HepG2 (cell line): Measurements from ENCODE around the gene ACSF3. TPM values are rescaled to one million over a fixed set of nuclear protein-coding genes. Genes with fewer than 3 reads are reported as not detected.

ENCODE experiments used
- AKAP8 ChIP-seq: sonication (generic); formaldehyde crosslinking; IDR thresholded peaks from 2 replicates; pipeline ENCODE4 v1.5.1; 2020; ENCODE audit warnings: mild to moderate bottlenecking, missing genetic modification reagents
- ARID2 ChIP-seq: sonication (generic); formaldehyde crosslinking; IDR thresholded peaks from 2 replicates; pipeline ENCODE4 v1.8.1; 2022; ENCODE audit warnings: mild to moderate bottlenecking, missing genetic modification reagents, borderline replicate concordance
- ARNTL ChIP-seq: sonication (generic); formaldehyde crosslinking; IDR thresholded peaks from 2 replicates; pipeline ENCODE4 v1.4.0; 2020; ENCODE audit warnings: mild to moderate bottlenecking, missing genetic modification reagents
- ATF2 ChIP-seq: sonication (generic); formaldehyde crosslinking; IDR thresholded peaks from 2 replicates; pipeline ENCODE4 v1.4.0; 2020; ENCODE audit warnings: missing genetic modification reagents
- ERF ChIP-seq: IDR thresholded peaks from 2 replicates; pipeline ENCODE4 v1.6.1; 2018; ENCODE audit warnings: missing biosample characterization, missing genetic modification reagents
- ESRRA ChIP-seq: sonication (generic); formaldehyde crosslinking; IDR thresholded peaks from 2 replicates; pipeline ENCODE4 v1.5.1; 2020; ENCODE audit warnings: mild to moderate bottlenecking, low read depth, missing genetic modification reagents
- KMT2A ChIP-seq: sonication (generic); formaldehyde crosslinking; IDR thresholded peaks from 2 replicates; pipeline ENCODE4 v1.4.0; 2020; ENCODE audit warnings: missing genetic modification reagents
- MXI1 ChIP-seq: IDR thresholded peaks from 3 replicates; pipeline ENCODE4 v1.6.1; 2012; ENCODE audit warnings: low read depth, low read length, inconsistent platforms, borderline replicate concordance
- POLR2A ChIP-seq, 2 experiments: IDR thresholded peaks; 2 replicates each; pipeline ENCODE4 v1.6.1; 2011; ENCODE audit warnings: low read depth in 2 of 2, low read length in 2 of 2, mild to moderate bottlenecking in 1 of 2, moderate library complexity in 1 of 2; ENCODE audit not compliant: insufficient read depth in 1 of 2
- RARA ChIP-seq: IDR thresholded peaks from 2 replicates; pipeline ENCODE4 v1.6.1; 2016; ENCODE audit warnings: missing genetic modification reagents, missing compliant biosample characterization
- REPIN1 ChIP-seq: sonication (generic); formaldehyde crosslinking; IDR thresholded peaks from 2 replicates; pipeline ENCODE4 v1.8.0; 2022; ENCODE audit warnings: missing genetic modification reagents, low read depth, mild to moderate bottlenecking, borderline replicate concordance
- RNF219 ChIP-seq: sonication (generic); formaldehyde crosslinking; IDR thresholded peaks from 2 replicates; pipeline ENCODE4 v1.5.0; 2020; ENCODE audit warnings: mild to moderate bottlenecking, missing genetic modification reagents
- SAP130 ChIP-seq: IDR thresholded peaks from 2 replicates; pipeline ENCODE4 v1.6.1; 2016; ENCODE audit warnings: low read depth
- SOX5 ChIP-seq: IDR thresholded peaks from 2 replicates; pipeline ENCODE4 v1.6.1; 2016; ENCODE audit warnings: borderline replicate concordance
- TEAD2 ChIP-seq: sonication (generic); formaldehyde crosslinking; IDR thresholded peaks from 2 replicates; pipeline ENCODE4 v1.9.0; 2021; ENCODE audit warnings: missing genetic modification reagents
- ZBTB38 ChIP-seq: sonication (generic); formaldehyde crosslinking; IDR thresholded peaks from 2 replicates; pipeline ENCODE4 v1.5.1; 2020; ENCODE audit warnings: mild to moderate bottlenecking, missing genetic modification reagents
- ZKSCAN8 ChIP-seq: IDR thresholded peaks from 2 replicates; pipeline ENCODE4 v1.6.1; 2016; ENCODE audit warnings: borderline replicate concordance, missing genetic modification reagents, missing compliant biosample characterization
- ZNF256 ChIP-seq: sonication (generic); formaldehyde crosslinking; conservative IDR thresholded peaks from 2 replicates; pipeline ENCODE4 v1.4.0; 2020; ENCODE audit warnings: missing genetic modification reagents
- ZNF350 ChIP-seq: sonication (generic); formaldehyde crosslinking; IDR thresholded peaks from 2 replicates; pipeline ENCODE4 v1.4.0; 2020; ENCODE audit warnings: mild to moderate bottlenecking, low read depth, missing genetic modification reagents, borderline replicate concordance
- ZNF574 ChIP-seq: sonication (generic); formaldehyde crosslinking; IDR thresholded peaks from 2 replicates; pipeline ENCODE4 v1.4.0; 2020; ENCODE audit warnings: missing genetic modification reagents
- ZNF770 ChIP-seq: sonication (generic); formaldehyde crosslinking; IDR thresholded peaks from 2 replicates; pipeline ENCODE4 v1.5.0; 2020; ENCODE audit warnings: mild to moderate bottlenecking, missing genetic modification reagents
- polyA plus RNA-seq, 8 experiments: library from polyadenylated mRNA; depleted of rRNA in 3 of 8; stranded (reverse) in 7 of 8; unstranded in 1 of 8; fragments of >200 nt; fragmentation: Illumina TruSeq in 4 of 8; extraction: Trizol in 4 of 8; gene quantifications; 2 replicates each; pipeline versions ENCODE4 v1.2.1 to v1.2.3, GENCODE V29; 2011 to 2016; ENCODE audit warnings: low read depth in 4 of 8, missing spikeins in 1 of 8, mixed read lengths in 1 of 8; ENCODE audit not compliant: insufficient read depth in 1 of 8
- total RNA-seq, 5 experiments: library from RNA; depleted of rRNA; stranded (reverse); fragments of >200 nt; fragmentation: Illumina TruSeq; extraction: Trizol; gene quantifications; 2 replicates each; pipeline ENCODE4 v1.2.3, GENCODE V29; 2016; ENCODE audit warnings: low read depth in 1 of 5

Gene ACSF3
- total and polyA plus RNA-seq, 2 of the 13 experiments (the other 11 are each of a cell fraction or from before 2014, with no cell fraction given) = 14.9 to 30.6 TPM

GRCh38 chr16:89118361-89119165 lies 24.9 kb downstream of the ACSF3 start (continued):
- TF ChIP-seq ARNTL (no peak), TEAD2 (CRISPR knock-in tag) (no peak), ESRRA (CRISPR knock-in tag) (0 out of 2 replicates have a peak, but pooled peaks have one; percentile 42), ZKSCAN8 (CRISPR knock-in tag) (no peak), ZBTB38 (peak; percentile 71; the same call in 1 of the 2 replicates), ERF (peak; percentile 66; the same call in 1 of the 2 replicates), RNF219 (no peak), KMT2A (CRISPR knock-in tag) (0 out of 2 replicates have a peak, but pooled peaks have one; percentile 37), ZNF574 (CRISPR knock-in tag) (peak; percentile 55; the same call in 1 of the 2 replicates), ZNF256 (CRISPR knock-in tag) (no peak), ATF2 (CRISPR knock-in tag) (peak; percentile 61; the same call in 1 of the 2 replicates), ZNF350 (CRISPR knock-in tag) (no peak), ZNF770 (CRISPR knock-in tag) (0 out of 2 replicates have a peak, but pooled peaks have one; percentile 15), ARID2 (CRISPR knock-in tag) (no peak), AKAP8 (peak; percentile 41; the same call in 1 of the 2 replicates), SAP130 (CRISPR knock-in tag) (peak; percentile 74), REPIN1 (CRISPR knock-in tag) (peak; percentile 55; the same call in 1 of the 2 replicates), SOX5 (CRISPR knock-in tag) (peak; percentile 54; the same call in 1 of the 2 replicates), POLR2A (IDR thresholded peaks at IDR 0.05; ENCODE audit: insufficient read depth in 1 of 2, low read depth in 2 of 2, low read length in 2 of 2) (0 out of 4 replicates have a peak, but pooled peaks of 1 of the 2 experiments have one; percentile 20), RARA (peak; percentile 96), MXI1 (0 out of 3 replicates have a peak, but pooled peaks have one; percentile 20)
